ENCODE measurements around the gene FLACC1.

Gene FLACC1

DNA sequence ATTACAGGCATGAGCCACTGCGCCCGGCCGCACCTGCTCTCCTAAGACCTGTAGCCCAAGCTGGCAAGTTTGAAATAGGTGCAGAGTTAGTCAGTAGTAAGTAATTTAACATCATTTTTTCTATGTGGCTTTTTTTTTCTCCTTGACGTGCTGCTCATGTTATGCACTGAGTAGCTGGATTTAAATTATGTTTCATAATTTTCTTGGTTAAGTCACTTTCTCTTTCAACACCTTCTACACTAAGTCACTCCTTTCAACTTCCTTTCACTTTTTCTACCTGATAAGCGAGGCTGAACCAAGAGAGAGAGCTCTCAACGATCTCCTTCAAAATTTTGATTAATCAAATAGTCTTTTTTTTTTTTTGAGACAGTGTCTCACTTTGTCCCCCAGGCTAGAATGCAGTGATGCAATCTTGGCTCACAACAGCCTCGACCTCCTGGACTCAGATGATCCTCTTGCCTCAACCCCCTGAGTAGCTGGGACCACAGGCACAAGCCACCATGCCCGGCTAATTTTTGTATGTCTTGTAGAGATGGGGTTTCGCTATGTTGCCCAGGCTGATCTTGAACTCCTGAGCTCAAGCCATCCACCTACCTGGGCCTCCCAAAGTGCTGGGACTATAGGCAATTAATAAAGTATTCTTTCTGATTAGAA is 83.7 kb downstream of the FLACC1 start:
- Histone ChIP-seq H3K9me3 (replicated peaks; ENCODE audit: insufficient read depth, low read length) (no peaks in the 10 kb centered on the region), H4K20me1 (ENCODE audit: insufficient read depth, low read length) (peaks cover 22% of the 10 kb centered on the region; the same call in 1 of the 2 replicates), H3K36me3 (replicated peaks; ENCODE audit: insufficient read depth, low read length) (peaks cover 25% of the 10 kb centered on the region), H2AFZ (ENCODE audit: low read length) (no peak overlapping the region), H3K27ac (ENCODE audit: low read length) (no peak overlapping the region), H3K79me2 (ENCODE audit: low read length) (peaks cover 83% of the 10 kb centered on the region), H3K4me1 (ENCODE audit: low read length) (no peaks in the 10 kb centered on the region), H3K4me2 (ENCODE audit: low read depth, low read length) (no peak overlapping the region), H3K9me2 (replicated peaks; ENCODE audit: insufficient read depth, low read length) (no peaks in the 10 kb centered on the region), H3K27me3 (replicated peaks; ENCODE audit: insufficient read depth, low read length) (no peaks in the 10 kb centered on the region), H3K9ac (ENCODE audit: low read length) (no peak overlapping the region), H3K4me3 (ENCODE audit: low read length) (no peak overlapping the region), H3F3A (ENCODE audit: insufficient read depth, low read length) (peaks cover 6% of the 10 kb centered on the region; the same call in 1 of the 2 replicates)
- TF ChIP-seq EZH2 (optimal IDR thresholded peaks at IDR 0.05; ENCODE audit: low read depth, low read length): no peak
- TF ChIP-seq, protein P1, sequence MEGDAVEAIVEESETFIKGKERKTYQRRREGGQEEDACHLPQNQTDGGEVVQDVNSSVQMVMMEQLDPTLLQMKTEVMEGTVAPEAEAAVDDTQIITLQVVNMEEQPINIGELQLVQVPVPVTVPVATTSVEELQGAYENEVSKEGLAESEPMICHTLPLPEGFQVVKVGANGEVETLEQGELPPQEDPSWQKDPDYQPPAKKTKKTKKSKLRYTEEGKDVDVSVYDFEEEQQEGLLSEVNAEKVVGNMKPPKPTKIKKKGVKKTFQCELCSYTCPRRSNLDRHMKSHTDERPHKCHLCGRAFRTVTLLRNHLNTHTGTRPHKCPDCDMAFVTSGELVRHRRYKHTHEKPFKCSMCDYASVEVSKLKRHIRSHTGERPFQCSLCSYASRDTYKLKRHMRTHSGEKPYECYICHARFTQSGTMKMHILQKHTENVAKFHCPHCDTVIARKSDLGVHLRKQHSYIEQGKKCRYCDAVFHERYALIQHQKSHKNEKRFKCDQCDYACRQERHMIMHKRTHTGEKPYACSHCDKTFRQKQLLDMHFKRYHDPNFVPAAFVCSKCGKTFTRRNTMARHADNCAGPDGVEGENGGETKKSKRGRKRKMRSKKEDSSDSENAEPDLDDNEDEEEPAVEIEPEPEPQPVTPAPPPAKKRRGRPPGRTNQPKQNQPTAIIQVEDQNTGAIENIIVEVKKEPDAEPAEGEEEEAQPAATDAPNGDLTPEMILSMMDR (IDR thresholded peaks at IDR 0.05; ENCODE audit: low read length): no peak
- no peak for TF ChIP-seq EZH2phosphoT487 (IDR thresholded peaks at IDR 0.05; ENCODE audit: low read length)
- peak; percentile 3 for DNase-seq

DNA sequence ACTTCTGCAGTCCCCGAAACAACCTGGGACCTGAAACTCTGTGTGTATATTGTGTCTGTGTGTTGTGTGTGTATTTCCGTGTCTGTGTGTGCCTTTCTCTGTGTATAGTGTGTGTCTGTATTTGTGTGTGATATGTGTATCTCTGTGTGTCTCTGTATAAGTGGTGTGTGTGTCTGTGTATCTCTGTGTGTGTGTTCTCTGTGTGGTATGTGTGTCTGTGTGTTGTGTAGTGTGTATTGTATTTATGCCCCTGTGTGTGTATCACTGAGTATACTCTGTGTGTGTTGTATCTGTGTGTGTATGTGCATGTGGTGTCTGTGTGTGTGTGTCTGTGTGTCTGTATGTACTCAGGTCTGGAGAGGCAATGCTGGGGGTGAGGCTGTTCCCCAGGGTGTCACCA is 85.2 kb downstream of the FLACC1 start:
- TF ChIP-seq EZH2phosphoT487 (IDR thresholded peaks at IDR 0.05; ENCODE audit: low read length): no peak
- TF ChIP-seq EZH2 (optimal IDR thresholded peaks at IDR 0.05; ENCODE audit: low read depth, low read length): no peak
- TF ChIP-seq, protein P1 (IDR thresholded peaks at IDR 0.05; ENCODE audit: low read length): no peak
- no peak overlapping the region for H3K9ac ChIP-seq (ENCODE audit: low read length)
- H3K4me1 ChIP-seq (ENCODE audit: low read length): no peaks in the 10 kb centered on the region
- H3K4me2 ChIP-seq (ENCODE audit: low read depth, low read length): no peak overlapping the region
- no peak for DNase-seq
- H3K9me3 ChIP-seq (replicated peaks; ENCODE audit: insufficient read depth, low read length): no peaks in the 10 kb centered on the region
- no peaks in the 10 kb centered on the region for H3K27me3 ChIP-seq (replicated peaks; ENCODE audit: insufficient read depth, low read length)
- peaks cover 30% of the 10 kb centered on the region for H4K20me1 ChIP-seq (ENCODE audit: insufficient read depth, low read length)
- peaks cover 6% of the 10 kb centered on the region; the same call in 1 of the 2 replicates for H3F3A ChIP-seq (ENCODE audit: insufficient read depth, low read length)
- H3K4me3 ChIP-seq (ENCODE audit: low read length): no peak overlapping the region
- H3K79me2 ChIP-seq (ENCODE audit: low read length): peaks cover 99% of the 10 kb centered on the region
- no peak overlapping the region for H3K27ac ChIP-seq (ENCODE audit: low read length)
- H3K9me2 ChIP-seq (replicated peaks; ENCODE audit: insufficient read depth, low read length): no peaks in the 10 kb centered on the region
- peaks cover 31% of the 10 kb centered on the region for H3K36me3 ChIP-seq (replicated peaks; ENCODE audit: insufficient read depth, low read length)
- H2AFZ ChIP-seq (ENCODE audit: low read length): no peak overlapping the region

DNA sequence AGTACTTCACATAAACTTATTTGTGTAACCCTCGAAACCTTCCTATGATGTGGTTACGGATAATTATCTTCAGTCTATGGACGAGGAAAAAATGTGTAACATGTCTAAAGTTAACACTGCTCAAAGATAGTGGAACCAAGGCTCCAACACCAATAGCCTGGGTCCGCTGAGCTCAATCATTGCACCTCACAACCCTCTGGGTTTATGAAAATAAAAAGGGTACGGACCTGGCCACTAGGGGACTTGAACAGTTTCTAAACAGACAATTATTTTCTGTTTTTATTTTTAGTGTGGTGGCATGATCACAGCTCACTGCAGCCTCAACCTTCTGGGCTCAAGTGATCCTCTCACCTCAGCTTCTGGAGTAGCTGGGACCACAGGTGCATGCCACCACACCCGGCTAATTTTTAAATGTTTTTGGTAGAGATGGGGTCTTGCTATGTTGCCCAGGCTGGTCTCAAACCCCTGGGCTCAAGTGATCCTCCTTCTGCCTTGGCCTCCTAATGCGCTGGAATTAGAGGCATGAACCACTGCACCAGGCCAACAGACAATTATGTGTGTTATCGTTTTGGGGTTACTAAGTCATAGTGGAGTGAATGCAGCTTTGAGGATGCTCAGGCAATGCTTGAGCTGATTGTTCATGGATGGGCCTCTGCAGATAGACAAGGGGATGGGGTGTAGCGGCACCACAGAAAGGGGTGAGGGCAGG is 86.7 kb downstream of the FLACC1 start:
- DNase-seq: peak; percentile 7
- Histone ChIP-seq H3K4me3 (ENCODE audit: low read length) (no peak overlapping the region), H2AFZ (ENCODE audit: low read length) (no peak overlapping the region), H3K27ac (ENCODE audit: low read length) (no peak overlapping the region), H3F3A (ENCODE audit: insufficient read depth, low read length) (peaks cover 3% of the 10 kb centered on the region; the same call in 1 of the 2 replicates), H3K79me2 (ENCODE audit: low read length) (peaks cover 99% of the 10 kb centered on the region), H3K9me3 (replicated peaks; ENCODE audit: insufficient read depth, low read length) (no peaks in the 10 kb centered on the region), H3K36me3 (replicated peaks; ENCODE audit: insufficient read depth, low read length) (peaks cover 21% of the 10 kb centered on the region), H3K4me1 (ENCODE audit: low read length) (peaks cover 7% of the 10 kb centered on the region; the same call in 1 of the 2 replicates), H3K27me3 (replicated peaks; ENCODE audit: insufficient read depth, low read length) (no peaks in the 10 kb centered on the region), H4K20me1 (ENCODE audit: insufficient read depth, low read length) (peaks cover 29% of the 10 kb centered on the region), H3K9me2 (replicated peaks; ENCODE audit: insufficient read depth, low read length) (no peaks in the 10 kb centered on the region), H3K4me2 (ENCODE audit: low read depth, low read length) (no peak overlapping the region), H3K9ac (ENCODE audit: low read length) (no peak overlapping the region)
- TF ChIP-seq, protein P1 (IDR thresholded peaks at IDR 0.05; ENCODE audit: low read length): peak; percentile 13; the same call in 1 of the 2 replicates
- no peak for TF ChIP-seq EZH2phosphoT487 (IDR thresholded peaks at IDR 0.05; ENCODE audit: low read length)

All from MM.1S (cell line).